ENCODE results near the gene KATNAL2. TPM values are rescaled to one million over a fixed set of nuclear protein-coding genes. Genes with fewer than 3 reads are reported as not detected.
"Not testable (repeated sequence)": the region's sequence is repeated elsewhere in the genome, so short reads cannot be mapped to it uniquely, and the experiment has no call there.

Gene KATNAL2
- total and polyA plus RNA-seq, 2 donors from 2014 or later, result 6.9 to 13.4 TPM

- H3K4me3 ChIP-seq (ENCODE audit: low read length in 3 of 3); H3K9me3 ChIP-seq (ENCODE audit: control insufficient read depth in 2 of 3, insufficient read depth in 1 of 3, low read length in 3 of 3); FAIRE-seq; DNase-seq; H3K27me3 ChIP-seq (ENCODE audit: control insufficient read depth, insufficient read depth, low read length); H3K36me3 ChIP-seq (ENCODE audit: control insufficient read depth in 2 of 3, insufficient read depth in 3 of 3, low read length in 3 of 3); H3K9ac ChIP-seq (ENCODE audit: low read length in 3 of 3); intact Hi-C loops (cut with DNase I); H3K4me1 ChIP-seq (ENCODE audit: control insufficient read depth in 2 of 3, insufficient read depth in 2 of 3, low read depth in 1 of 3, low read length in 3 of 3); H3K27ac ChIP-seq (ENCODE audit: low read depth in 2 of 2, low read length in 2 of 2): not testable (repeated sequence)
These were observed 48.9 kb downstream of the KATNAL2 start for GRCh38 chr18:46966266-46966665.

- FAIRE-seq; H3K27me3 ChIP-seq (ENCODE audit: control insufficient read depth, insufficient read depth, low read length); DNase-seq; H3K27ac ChIP-seq (ENCODE audit: low read depth in 2 of 2, low read length in 2 of 2); H3K9me3 ChIP-seq (ENCODE audit: control insufficient read depth in 2 of 3, insufficient read depth in 1 of 3, low read length in 3 of 3); H3K4me3 ChIP-seq (ENCODE audit: low read length in 3 of 3); H3K9ac ChIP-seq (ENCODE audit: low read length in 3 of 3); H3K36me3 ChIP-seq (ENCODE audit: control insufficient read depth in 2 of 3, insufficient read depth in 3 of 3, low read length in 3 of 3); intact Hi-C loops (cut with DNase I); H3K4me1 ChIP-seq (ENCODE audit: control insufficient read depth in 2 of 3, insufficient read depth in 2 of 3, low read depth in 1 of 3, low read length in 3 of 3): not testable (repeated sequence)
These were observed 52.1 kb downstream of the KATNAL2 start for GRCh38 chr18:46969551-46969950.

GRCh38 chr18:47019870-47020269 lies 102.5 kb downstream of the KATNAL2 start:
- H3K27ac ChIP-seq (ENCODE audit: low read depth in 2 of 2, low read length in 2 of 2); intact Hi-C loops (cut with DNase I); H3K9ac ChIP-seq (ENCODE audit: low read length in 3 of 3); H3K4me3 ChIP-seq (ENCODE audit: low read length in 3 of 3); H3K27me3 ChIP-seq (ENCODE audit: control insufficient read depth, insufficient read depth, low read length); FAIRE-seq; H3K4me1 ChIP-seq (ENCODE audit: control insufficient read depth in 2 of 3, insufficient read depth in 2 of 3, low read depth in 1 of 3, low read length in 3 of 3); H3K9me3 ChIP-seq (ENCODE audit: control insufficient read depth in 2 of 3, insufficient read depth in 1 of 3, low read length in 3 of 3); H3K36me3 ChIP-seq (ENCODE audit: control insufficient read depth in 2 of 3, insufficient read depth in 3 of 3, low read length in 3 of 3); DNase-seq: not testable (repeated sequence)

- H3K4me1 ChIP-seq (ENCODE audit: control insufficient read depth in 2 of 3, insufficient read depth in 2 of 3, low read depth in 1 of 3, low read length in 3 of 3); FAIRE-seq; H3K9ac ChIP-seq (ENCODE audit: low read length in 3 of 3); DNase-seq; intact Hi-C loops (cut with DNase I); H3K36me3 ChIP-seq (ENCODE audit: control insufficient read depth in 2 of 3, insufficient read depth in 3 of 3, low read length in 3 of 3); H3K4me3 ChIP-seq (ENCODE audit: low read length in 3 of 3); H3K9me3 ChIP-seq (ENCODE audit: control insufficient read depth in 2 of 3, insufficient read depth in 1 of 3, low read length in 3 of 3); H3K27ac ChIP-seq (ENCODE audit: low read depth in 2 of 2, low read length in 2 of 2); H3K27me3 ChIP-seq (ENCODE audit: control insufficient read depth, insufficient read depth, low read length): not testable (repeated sequence)
These were observed 103.4 kb downstream of the KATNAL2 start for GRCh38 chr18:47020757-47021156.

GRCh38 chr18:47022821-47023220 lies 105.4 kb downstream of the KATNAL2 start:
- FAIRE-seq; H3K27ac ChIP-seq (ENCODE audit: low read depth in 2 of 2, low read length in 2 of 2); H3K9me3 ChIP-seq (ENCODE audit: control insufficient read depth in 2 of 3, insufficient read depth in 1 of 3, low read length in 3 of 3); intact Hi-C loops (cut with DNase I); H3K27me3 ChIP-seq (ENCODE audit: control insufficient read depth, insufficient read depth, low read length); H3K4me3 ChIP-seq (ENCODE audit: low read length in 3 of 3); H3K36me3 ChIP-seq (ENCODE audit: control insufficient read depth in 2 of 3, insufficient read depth in 3 of 3, low read length in 3 of 3); H3K9ac ChIP-seq (ENCODE audit: low read length in 3 of 3); H3K4me1 ChIP-seq (ENCODE audit: control insufficient read depth in 2 of 3, insufficient read depth in 2 of 3, low read depth in 1 of 3, low read length in 3 of 3): not testable (repeated sequence)
- DNase-seq, result peak in 1 of 5 donors; percentile 90

GRCh38 chr18:47023769-47024465 lies 106.5 kb downstream of the KATNAL2 start:
- H3K27ac ChIP-seq (ENCODE audit: low read depth in 2 of 2, low read length in 2 of 2); H3K4me1 ChIP-seq (ENCODE audit: control insufficient read depth in 2 of 3, insufficient read depth in 2 of 3, low read depth in 1 of 3, low read length in 3 of 3); FAIRE-seq; H3K4me3 ChIP-seq (ENCODE audit: low read length in 3 of 3); DNase-seq; H3K9me3 ChIP-seq (ENCODE audit: control insufficient read depth in 2 of 3, insufficient read depth in 1 of 3, low read length in 3 of 3); H3K27me3 ChIP-seq (ENCODE audit: control insufficient read depth, insufficient read depth, low read length); H3K9ac ChIP-seq (ENCODE audit: low read length in 3 of 3); H3K36me3 ChIP-seq (ENCODE audit: control insufficient read depth in 2 of 3, insufficient read depth in 3 of 3, low read length in 3 of 3); intact Hi-C loops (cut with DNase I): not testable (repeated sequence)

GRCh38 chr18:47025557-47026174 lies 108.3 kb downstream of the KATNAL2 start:
- not testable (repeated sequence) for FAIRE-seq; H3K4me3 ChIP-seq (ENCODE audit: low read length in 3 of 3)

GRCh38 chr18:47028738-47029137 lies 111.3 kb downstream of the KATNAL2 start:
- H3K27ac ChIP-seq (ENCODE audit: low read depth in 2 of 2, low read length in 2 of 2); H3K9ac ChIP-seq (ENCODE audit: low read length in 3 of 3); intact Hi-C loops (cut with DNase I); H3K27me3 ChIP-seq (ENCODE audit: control insufficient read depth, insufficient read depth, low read length); H3K36me3 ChIP-seq (ENCODE audit: control insufficient read depth in 2 of 3, insufficient read depth in 3 of 3, low read length in 3 of 3); FAIRE-seq; H3K9me3 ChIP-seq (ENCODE audit: control insufficient read depth in 2 of 3, insufficient read depth in 1 of 3, low read length in 3 of 3); H3K4me3 ChIP-seq (ENCODE audit: low read length in 3 of 3); H3K4me1 ChIP-seq (ENCODE audit: control insufficient read depth in 2 of 3, insufficient read depth in 2 of 3, low read depth in 1 of 3, low read length in 3 of 3): not testable (repeated sequence)
- DNase-seq, result peak in 1 of 5 donors; percentile 80

More at GRCh38 chr18:47025557-47026174, 108.3 kb downstream of the KATNAL2 start:
- H3K27ac ChIP-seq (ENCODE audit: low read depth in 2 of 2, low read length in 2 of 2); intact Hi-C loops (cut with DNase I); H3K9ac ChIP-seq (ENCODE audit: low read length in 3 of 3); DNase-seq; H3K27me3 ChIP-seq (ENCODE audit: control insufficient read depth, insufficient read depth, low read length); H3K36me3 ChIP-seq (ENCODE audit: control insufficient read depth in 2 of 3, insufficient read depth in 3 of 3, low read length in 3 of 3); H3K4me1 ChIP-seq (ENCODE audit: control insufficient read depth in 2 of 3, insufficient read depth in 2 of 3, low read depth in 1 of 3, low read length in 3 of 3); H3K9me3 ChIP-seq (ENCODE audit: control insufficient read depth in 2 of 3, insufficient read depth in 1 of 3, low read length in 3 of 3): not testable (repeated sequence)
